ENCODE results near the gene PRDM2. TPM values are rescaled to one million over a fixed set of nuclear protein-coding genes. Genes with fewer than 3 reads are reported as not detected.

PRDM2 gene
- total RNA-seq, 4 donors from 2014 or later = 54.4 to 99.1 (median 63.1) TPM

GRCh38 chr1:13760921-13761320 is 60.9 kb downstream of the PRDM2 start:
- no peaks in the 10 kb centered on the region for H3K27me3 ChIP-seq
- peak overlapping the region; percentile 20 for H3K27ac ChIP-seq
- WGBS = 54% methylated on average over 5 of the region's 5 CpGs
- H3K4me3 ChIP-seq = no peak overlapping the region
- DNase-seq (ENCODE audit: low spot score in 2 of 2) = no peak
- no peaks in the 10 kb centered on the region for H3K9me3 ChIP-seq
- H3K4me1 ChIP-seq = peaks cover 82% of the 10 kb centered on the region
- no peaks in the 10 kb centered on the region for H3K36me3 ChIP-seq
- no peak for TF ChIP-seq EP300 (IDR thresholded peaks at IDR 0.05)
- TF ChIP-seq CTCF (IDR thresholded peaks at IDR 0.05) = no peak
- no peak for TF ChIP-seq POLR2A (IDR thresholded peaks at IDR 0.05)
- TF ChIP-seq POLR2AphosphoS5 (IDR thresholded peaks at IDR 0.05) = no peak

- Histone ChIP-seq H3K9me3 (no peaks in the 10 kb centered on the region), H3K4me1 (peaks cover 81% of the 10 kb centered on the region)
Observed at GRCh38 chr1:13761883-13762282, 61.9 kb downstream of the PRDM2 start.

GRCh38 chr1:13762642-13763041 is 62.7 kb downstream of the PRDM2 start:
- peaks cover 83% of the 10 kb centered on the region for H3K4me1 ChIP-seq
- no peak overlapping the region for H3K27ac ChIP-seq
- no peak for DNase-seq (ENCODE audit: low spot score in 2 of 2)
- no peaks in the 10 kb centered on the region for H3K9me3 ChIP-seq
- no peak for TF ChIP-seq POLR2A (IDR thresholded peaks at IDR 0.05)
- WGBS = 84% methylated on average over 8 of the region's 8 CpGs
- H3K4me3 ChIP-seq = no peak overlapping the region
- no peaks in the 10 kb centered on the region for H3K36me3 ChIP-seq
- H3K27me3 ChIP-seq = no peaks in the 10 kb centered on the region

More at GRCh38 chr1:13761883-13762282, 61.9 kb downstream of the PRDM2 start:
- TF ChIP-seq POLR2AphosphoS5 (IDR thresholded peaks at IDR 0.05) (no peak), CTCF (IDR thresholded peaks at IDR 0.05) (no peak), EP300 (IDR thresholded peaks at IDR 0.05) (no peak), POLR2A (IDR thresholded peaks at IDR 0.05) (no peak)
- WGBS = 70% methylated on average over 9 of the region's 9 CpGs
- Histone ChIP-seq H3K36me3 (no peaks in the 10 kb centered on the region), H3K27ac (no peak overlapping the region), H3K4me3 (no peak overlapping the region), H3K27me3 (no peaks in the 10 kb centered on the region)
- no peak for DNase-seq (ENCODE audit: low spot score in 2 of 2)

GRCh38 chr1:13763222-13763621 is 63.2 kb downstream of the PRDM2 start:
- Histone ChIP-seq H3K9me3 (no peaks in the 10 kb centered on the region), H3K4me1 (peaks cover 79% of the 10 kb centered on the region), H3K36me3 (no peaks in the 10 kb centered on the region), H3K27me3 (no peaks in the 10 kb centered on the region), H3K27ac (no peak overlapping the region), H3K4me3 (no peak overlapping the region)
- WGBS = 64% methylated on average over 2 of the region's 2 CpGs
- TF ChIP-seq POLR2AphosphoS5 (IDR thresholded peaks at IDR 0.05) (no peak), EP300 (IDR thresholded peaks at IDR 0.05) (no peak), POLR2A (IDR thresholded peaks at IDR 0.05) (no peak), CTCF (IDR thresholded peaks at IDR 0.05) (no peak)
- DNase-seq (ENCODE audit: low spot score in 2 of 2) = no peak

- H3K4me3 ChIP-seq = no peak overlapping the region
- H3K36me3 ChIP-seq = no peaks in the 10 kb centered on the region
- H3K27ac ChIP-seq = no peak overlapping the region
- WGBS = 53% methylated on average over 6 of the region's 6 CpGs
- peaks cover 77% of the 10 kb centered on the region for H3K4me1 ChIP-seq
- no peak for DNase-seq (ENCODE audit: low spot score in 2 of 2)
- no peaks in the 10 kb centered on the region for H3K9me3 ChIP-seq
- H3K27me3 ChIP-seq = no peaks in the 10 kb centered on the region
- no peak for TF ChIP-seq POLR2AphosphoS5 (IDR thresholded peaks at IDR 0.05)
- no peak for TF ChIP-seq EP300 (IDR thresholded peaks at IDR 0.05)
- no peak for TF ChIP-seq CTCF (IDR thresholded peaks at IDR 0.05)
- no peak for TF ChIP-seq POLR2A (IDR thresholded peaks at IDR 0.05)
Observed at GRCh38 chr1:13763991-13764390, 64.0 kb downstream of the PRDM2 start.

All from suprapubic skin (tissue), 4 donors.